OCI-LY1 (cell line): ENCODE results near the gene CLTCL1.

Experiments
- CTCF ChIP-seq: fragments of 200-600 bp; sonication (generic), shearing (Covaris generic); IDR thresholded peaks from 2 replicates; pipeline ENCODE4 v1.5.1; 2017; ENCODE audit warnings: mild to moderate bottlenecking, antibody characterized with exemption, low read length, moderate library complexity, mixed read lengths
- EZH2 ChIP-seq: fragments of 200-600 bp; sonication (generic), shearing (Covaris generic); IDR thresholded peaks from 2 replicates; pipeline ENCODE4 v1.8.0; 2017; ENCODE audit warnings: borderline replicate concordance, mixed run types, mild to moderate bottlenecking, antibody characterized with exemption, low read length, moderate library complexity, mixed read lengths

- TF ChIP-seq CTCF (no peak), EZH2 (no peak)
Measured at GRCh38 chr22:19331474-19331873, 40.0 kb upstream of the CLTCL1 start.
